ENCODE results near the gene GOPC. TPM values are rescaled to one million over a fixed set of nuclear protein-coding genes. Genes with fewer than 3 reads are reported as not detected.

Gene GOPC
- total RNA-seq, 2 donors from 2014 or later, result 25.1 to 37.2 TPM

- DNase-seq (no peak), ATAC-seq (no peak)
- intact Hi-C loops (cut with DNase I, micrococcal nuclease), result loop anchor here (5.0 to 10.0 kb wide), 3 partner anchors 101 to 208 kb away; no protein-coding TSS in a partner anchor
Observed at GRCh38 chr6:117555262-117555849, 47.0 kb downstream of the GOPC start.

- no peak for ATAC-seq
- no peak for DNase-seq
- intact Hi-C loops (cut with DNase I, micrococcal nuclease), result loop anchor here in 1 of 2 donors (10.0 kb wide), 1 partner anchor 98 kb away; no protein-coding TSS in a partner anchor
Observed at GRCh38 chr6:117553142-117553541, 49.2 kb downstream of the GOPC start.

- intact Hi-C loops (cut with DNase I, micrococcal nuclease), result loop anchor here in 1 of 2 donors (10.0 kb wide), 1 partner anchor 98 kb away; no protein-coding TSS in a partner anchor
- ATAC-seq (no peak), DNase-seq (no peak)
Observed at GRCh38 chr6:117552618-117553017, 49.7 kb downstream of the GOPC start.

DNA sequence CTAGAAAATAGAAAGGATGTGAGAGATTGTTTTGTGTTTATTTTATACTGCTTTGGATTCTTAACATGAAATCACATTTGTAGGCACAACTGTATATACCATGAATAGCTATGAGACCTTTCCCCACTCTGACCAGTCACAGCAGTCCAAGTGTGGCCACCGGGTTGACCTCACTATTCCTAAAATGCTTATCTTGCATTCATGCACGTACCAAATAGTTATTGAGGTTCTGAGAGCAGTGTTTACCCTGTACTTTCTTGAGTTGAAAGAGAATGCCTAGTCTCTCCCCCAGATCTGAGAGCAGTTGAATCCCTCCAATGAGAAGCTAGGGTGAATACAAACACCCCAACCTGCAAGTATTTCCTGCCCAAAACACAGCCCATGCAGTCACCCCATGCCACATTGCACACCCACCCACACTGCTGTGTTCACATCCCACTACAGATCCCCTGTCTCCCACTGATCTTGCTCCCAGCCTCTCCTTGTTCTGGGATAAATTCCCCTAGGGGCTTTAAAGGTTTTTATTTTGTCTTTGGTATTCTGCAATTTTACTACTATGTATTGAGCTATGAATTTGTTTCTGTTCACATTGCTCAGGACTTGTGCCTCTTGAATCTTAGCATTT is 51.6 kb downstream of the GOPC start:
- no peak for ATAC-seq
- DNase-seq, result no peak
- intact Hi-C loops (cut with DNase I, micrococcal nuclease), result loop anchor here in 1 of 2 donors (10.0 kb wide), 1 partner anchor 96 kb away; no protein-coding TSS in a partner anchor

DNA sequence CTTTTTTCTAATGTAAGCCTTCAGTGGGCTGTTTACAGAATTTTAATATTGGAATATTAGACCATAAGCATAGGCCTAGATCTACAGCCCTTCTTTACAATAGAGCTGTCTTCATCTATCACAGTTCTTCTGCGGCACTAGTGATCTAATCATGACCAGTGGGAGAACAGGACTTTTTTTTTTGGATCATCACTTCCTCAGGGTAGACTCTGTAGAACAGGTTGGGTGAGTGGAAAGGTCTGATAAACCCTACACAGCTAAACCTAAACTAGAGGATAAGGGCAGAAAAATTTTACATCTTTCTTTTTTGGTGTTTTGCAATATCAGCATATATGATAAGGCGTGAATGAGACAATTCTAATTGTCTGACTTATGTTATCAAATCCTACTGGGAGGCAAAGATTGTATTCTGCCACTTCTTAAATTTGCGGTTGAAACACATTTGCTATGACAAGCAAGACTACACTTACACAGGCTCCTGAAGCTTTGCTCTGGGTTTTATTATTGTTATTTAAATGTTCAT is 52.2 kb downstream of the GOPC start:
- no peak for DNase-seq
- ATAC-seq, result no peak
- intact Hi-C loops (cut with DNase I, micrococcal nuclease), result loop anchor here in 1 of 2 donors (10.0 kb wide), 1 partner anchor 95 kb away; no protein-coding TSS in a partner anchor

DNA sequence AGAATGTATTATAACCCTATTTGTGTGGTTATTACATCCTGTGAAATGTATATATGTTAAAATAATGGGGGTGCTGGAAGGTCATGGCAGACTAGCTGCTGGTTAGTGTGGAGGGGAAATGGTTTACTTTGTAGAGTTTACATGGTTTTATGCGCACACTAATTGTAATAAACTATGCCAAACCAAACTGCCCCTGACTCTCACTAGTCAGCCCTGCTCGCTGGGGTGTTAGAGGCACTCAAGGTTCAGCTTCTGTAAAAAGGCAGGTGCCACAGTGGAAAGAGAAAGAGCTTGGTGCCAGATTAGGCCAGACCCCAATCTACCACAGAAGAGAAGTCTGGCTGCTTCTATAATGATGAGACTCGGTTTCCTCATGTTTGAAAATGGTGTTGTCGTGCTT is 52.7 kb downstream of the GOPC start:
- DNase-seq, result no peak
- ATAC-seq, result peak; percentile 16
- intact Hi-C loops (cut with DNase I, micrococcal nuclease), result loop anchor here in 1 of 2 donors (10.0 kb wide), 1 partner anchor 95 kb away; no protein-coding TSS in a partner anchor

DNA sequence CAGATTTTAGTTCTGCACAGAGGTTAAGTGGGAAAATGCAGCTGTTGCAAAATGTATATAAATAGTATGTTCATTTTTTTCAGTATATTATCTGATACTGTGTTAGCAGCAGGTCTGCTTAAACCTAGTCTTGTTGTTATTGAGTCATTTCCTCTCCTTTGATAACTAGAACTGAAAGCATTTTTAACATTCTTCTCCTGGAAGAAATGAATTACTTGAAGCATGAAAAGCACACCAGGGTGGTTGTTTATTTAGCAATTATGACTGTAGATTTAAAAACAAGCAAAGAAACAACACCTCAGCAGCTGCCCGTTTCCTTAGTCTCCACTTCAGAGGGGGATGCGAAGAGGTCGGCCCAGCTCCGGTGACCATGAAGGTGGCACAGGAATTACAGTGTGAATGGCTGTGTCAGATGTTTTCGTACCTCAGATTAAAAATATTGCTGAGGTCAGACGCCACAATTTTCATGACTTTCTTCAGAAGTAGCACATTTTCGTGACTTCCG is 53.5 kb downstream of the GOPC start:
- DNase-seq, result no peak
- no peak for ATAC-seq
- intact Hi-C loops (cut with DNase I, micrococcal nuclease), result no loop called here

DNA sequence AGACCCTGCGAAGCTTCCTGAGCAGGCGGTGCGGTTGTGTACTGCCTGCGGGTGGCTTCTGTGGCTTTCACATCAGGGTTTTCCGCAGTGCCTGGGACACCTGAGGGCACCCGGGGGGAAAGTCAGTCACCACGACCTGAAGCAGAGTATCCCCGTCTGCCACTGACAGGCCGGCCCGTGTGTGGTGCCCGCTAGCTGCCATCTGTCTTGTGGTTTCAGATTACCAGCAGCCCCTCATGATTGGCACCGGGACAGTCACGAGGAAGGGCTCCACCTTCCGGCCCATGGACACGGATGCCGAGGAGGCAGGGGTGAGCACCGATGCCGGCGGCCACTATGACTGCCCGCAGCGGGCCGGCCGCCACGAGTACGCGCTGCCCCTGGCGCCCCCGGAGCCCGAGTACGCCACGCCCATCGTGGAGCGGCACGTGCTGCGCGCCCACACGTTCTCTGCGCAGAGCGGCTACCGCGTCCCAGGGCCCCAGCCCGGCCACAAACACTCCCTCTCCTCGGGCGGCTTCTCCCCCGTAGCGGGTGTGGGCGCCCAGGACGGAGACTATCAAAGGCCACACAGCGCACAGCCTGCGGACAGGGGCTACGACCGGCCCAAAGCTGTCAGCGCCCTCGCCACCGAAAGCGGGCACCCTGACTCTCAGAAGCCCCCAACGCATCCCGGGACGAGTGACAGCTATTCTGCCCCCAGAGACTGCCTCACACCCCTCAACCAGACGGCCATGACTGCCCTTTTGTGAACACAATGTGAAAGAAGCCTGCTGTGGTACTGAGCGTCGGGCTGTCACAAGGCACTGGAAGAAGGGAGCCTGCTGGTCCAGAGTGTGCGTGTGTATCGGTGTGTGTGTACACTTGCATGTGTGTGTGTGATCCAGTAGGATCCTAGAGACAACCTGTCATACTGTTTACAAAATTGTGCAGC is 54.4 kb downstream of the GOPC start:
- ATAC-seq (peak; percentile 31), DNase-seq (peak; percentile 35 to 55)
- intact Hi-C loops (cut with DNase I, micrococcal nuclease), result no loop called here

GRCh38 chr6:117546674-117547073 is 55.6 kb downstream of the GOPC start:
- DNase-seq, result no peak
- no peak for ATAC-seq
- intact Hi-C loops (cut with DNase I, micrococcal nuclease), result no loop called here

DNA sequence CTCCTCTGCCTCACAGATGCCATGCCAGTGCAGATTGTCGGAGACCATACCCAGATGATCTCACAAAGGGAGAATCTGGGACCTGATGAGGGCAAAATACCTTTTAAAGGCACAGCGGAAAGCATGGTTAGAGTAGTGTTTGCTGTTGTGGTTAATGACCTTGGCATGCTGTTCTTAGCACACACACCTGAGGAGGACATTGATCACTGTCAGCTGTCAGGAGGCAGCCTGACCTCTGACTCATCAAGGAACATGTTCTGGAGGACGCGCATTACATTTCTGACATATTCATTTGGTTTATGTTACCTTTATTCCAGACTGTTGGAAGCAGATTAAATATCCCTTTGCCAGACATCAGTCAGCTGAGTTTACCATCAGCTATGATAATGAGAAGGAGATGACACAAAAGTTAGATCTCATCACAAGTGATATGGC is 57.1 kb downstream of the GOPC start:
- no peak for ATAC-seq
- DNase-seq, result no peak
- intact Hi-C loops (cut with DNase I, micrococcal nuclease), result no loop called here

DNA sequence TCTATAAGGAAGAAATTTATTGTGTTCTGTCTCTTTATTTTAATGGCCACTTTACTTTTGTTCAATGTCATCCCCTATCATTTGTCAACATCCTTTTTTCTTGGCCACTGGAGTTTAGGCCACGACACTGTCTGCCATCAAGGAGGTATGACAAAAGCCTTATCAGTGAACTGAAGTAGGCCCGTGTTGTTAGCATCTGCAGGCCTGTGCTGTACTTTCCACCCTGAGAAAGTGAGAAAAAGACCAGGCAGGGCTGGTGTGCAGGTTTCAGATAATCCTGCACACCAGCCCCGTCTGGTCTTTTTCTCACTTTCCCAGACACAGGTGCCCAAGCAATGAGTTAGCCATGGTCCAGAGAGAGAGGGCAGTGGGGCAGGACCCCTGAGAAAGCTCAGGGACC is 57.6 kb downstream of the GOPC start:
- no peak for DNase-seq
- intact Hi-C loops (cut with DNase I, micrococcal nuclease), result loop anchor here in 1 of 2 donors (5.0 kb wide), 1 partner anchor 87 kb away; no protein-coding TSS in a partner anchor
- ATAC-seq, result no peak

DNA sequence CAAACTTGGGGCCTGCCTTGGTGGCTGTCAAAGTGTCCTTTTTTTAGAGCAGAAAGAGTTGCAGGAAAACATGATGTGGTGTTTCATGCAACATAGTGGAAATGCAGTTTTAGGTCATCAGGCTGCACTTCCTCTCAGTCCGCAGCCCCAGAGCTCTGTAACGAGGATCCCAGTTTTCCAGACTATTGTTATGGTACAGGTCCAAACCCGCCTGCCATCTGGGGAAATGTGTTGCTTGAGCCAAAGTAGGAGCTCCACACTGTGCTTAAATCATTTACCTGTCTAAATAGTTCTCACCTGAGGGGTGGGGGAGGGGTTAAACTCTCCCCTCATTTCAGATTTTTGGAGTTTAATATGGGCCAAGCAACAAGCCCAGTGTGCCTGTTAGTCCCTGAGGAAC is 59.8 kb downstream of the GOPC start:
- ATAC-seq (no peak), DNase-seq (no peak)
- intact Hi-C loops (cut with DNase I, micrococcal nuclease), result loop anchor here in 1 of 2 donors (5.0 kb wide), 1 partner anchor 85 kb away; no protein-coding TSS in a partner anchor

- intact Hi-C loops (cut with DNase I, micrococcal nuclease), result loop anchor here in 1 of 2 donors (5.0 kb wide), 1 partner anchor 83 kb away; no protein-coding TSS in a partner anchor
- no peak for ATAC-seq
- DNase-seq, result no peak
Observed at GRCh38 chr6:117540670-117541069, 61.6 kb downstream of the GOPC start.

DNA sequence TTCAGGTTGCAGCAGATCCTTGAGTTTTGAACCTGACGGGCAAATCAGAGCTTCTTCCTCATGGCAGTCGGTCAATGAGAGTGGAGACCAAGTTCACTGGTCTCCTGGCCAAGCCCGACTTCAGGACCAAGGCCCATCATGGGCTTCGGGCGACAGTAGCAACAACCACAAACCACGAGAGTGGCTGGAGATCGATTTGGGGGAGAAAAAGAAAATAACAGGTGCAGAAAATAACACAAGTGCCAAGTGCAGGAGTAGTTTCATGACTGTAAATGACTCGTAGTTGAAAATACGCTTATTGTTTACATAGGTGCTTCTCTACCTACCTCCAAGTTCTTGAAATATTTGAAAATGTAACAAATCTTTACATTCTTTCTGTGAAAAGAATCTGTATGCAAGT is 63.7 kb downstream of the GOPC start:
- DNase-seq (no peak), ATAC-seq (no peak)
- intact Hi-C loops (cut with DNase I, micrococcal nuclease), result no loop called here

DNA sequence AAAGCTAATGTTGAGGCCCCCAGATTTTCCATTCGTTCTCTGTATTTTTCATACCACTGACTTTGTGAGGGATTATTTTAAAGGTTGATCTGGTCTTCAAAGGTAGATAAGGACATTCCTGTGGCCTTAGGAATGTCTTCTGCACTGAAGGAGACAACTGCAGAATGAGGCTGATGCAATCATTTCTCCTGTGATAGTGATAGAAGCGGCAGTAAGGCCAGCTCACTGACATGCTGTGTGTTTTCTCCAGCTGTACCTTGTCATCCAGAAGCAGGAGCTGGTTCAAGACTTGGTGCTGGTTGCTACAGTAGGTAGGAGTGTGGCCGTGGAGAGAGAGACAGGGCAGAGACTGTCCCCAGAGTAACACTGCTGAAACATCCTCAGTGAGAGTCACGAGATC is 66.0 kb downstream of the GOPC start:
- intact Hi-C loops (cut with DNase I, micrococcal nuclease), result no loop called here
- ATAC-seq, result no peak
- no peak for DNase-seq

DNA sequence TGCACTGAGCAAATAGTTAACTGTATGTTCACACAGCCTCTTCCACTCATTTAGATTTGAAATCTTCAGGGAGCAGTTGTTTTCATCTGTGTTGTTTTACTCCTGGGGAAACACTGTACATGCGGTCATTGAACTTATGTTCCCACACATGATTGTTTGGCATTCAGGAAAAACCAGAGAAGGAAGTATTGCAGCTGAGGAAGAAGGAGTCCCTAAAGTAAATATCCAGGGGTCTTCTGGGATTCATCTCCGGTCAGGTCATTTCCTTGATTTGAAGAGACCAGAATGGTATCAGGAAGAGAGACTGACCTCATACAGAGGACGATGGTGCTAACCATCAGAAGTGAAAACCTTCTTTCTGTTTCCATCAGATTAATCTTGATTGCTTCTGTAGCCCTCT is 67.3 kb downstream of the GOPC start:
- ATAC-seq (no peak), DNase-seq (no peak)
- intact Hi-C loops (cut with DNase I, micrococcal nuclease), result no loop called here

DNA sequence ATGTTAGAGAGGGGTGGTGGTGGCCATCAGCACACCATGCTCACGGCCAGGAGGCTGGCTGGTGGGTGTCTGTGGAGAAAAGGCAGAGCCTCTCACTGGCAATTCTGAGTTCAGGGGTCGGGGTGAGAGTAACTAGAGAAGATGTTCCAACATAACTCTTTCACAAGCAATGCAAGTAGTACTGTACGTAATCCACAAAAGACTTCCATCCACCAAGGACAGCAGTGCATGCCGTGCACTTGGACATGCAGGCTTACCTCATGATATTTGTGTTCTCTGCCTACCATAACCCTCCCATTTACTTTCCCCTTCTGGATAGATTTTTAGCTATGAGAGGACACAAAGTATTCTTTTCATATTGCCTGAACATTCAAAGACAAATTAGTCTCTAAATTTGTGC is 68.5 kb downstream of the GOPC start:
- intact Hi-C loops (cut with DNase I, micrococcal nuclease), result no loop called here
- ATAC-seq (no peak), DNase-seq (no peak)

DNA sequence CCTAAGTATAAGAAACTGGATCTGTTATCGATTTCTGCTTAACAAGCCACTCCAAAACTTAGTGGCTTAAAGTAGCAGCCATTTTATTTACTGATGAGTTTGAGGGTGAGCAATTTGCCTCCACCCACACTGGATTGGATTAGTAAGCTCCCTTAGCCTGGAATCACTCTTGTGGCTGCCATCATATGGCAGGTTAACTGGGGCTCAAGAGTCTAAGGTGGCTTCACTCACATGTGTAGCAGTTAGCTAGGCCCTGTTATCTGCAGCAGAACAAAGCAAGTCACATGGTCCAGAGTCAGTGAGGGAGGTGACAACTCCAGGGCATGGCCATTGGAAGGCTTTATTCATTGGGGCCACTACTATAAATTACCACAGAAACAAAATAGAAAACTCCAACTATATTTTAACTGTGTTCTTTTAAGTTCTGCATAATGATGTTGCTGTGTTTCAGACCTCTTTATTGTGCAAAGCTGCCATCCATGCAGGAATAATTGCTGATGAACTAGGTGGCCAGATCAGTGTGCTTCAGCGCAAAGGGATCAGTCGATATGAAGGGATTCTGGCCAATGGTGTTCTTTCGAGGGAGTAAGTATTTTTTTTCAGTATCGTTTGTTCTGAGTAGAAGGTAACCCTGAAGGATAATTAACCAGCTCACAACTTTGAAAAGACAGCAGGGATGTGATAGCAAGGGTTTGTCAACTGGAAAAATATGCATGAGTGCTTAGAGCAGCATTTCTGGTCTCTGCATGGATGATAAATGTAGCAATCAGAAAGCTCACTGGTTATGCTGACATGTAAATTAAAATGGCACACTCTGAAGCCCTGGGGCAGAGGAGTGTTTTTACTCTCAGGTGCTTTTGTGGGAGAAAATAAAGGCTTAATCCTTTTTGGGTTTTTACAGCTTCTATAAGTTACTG is 70.2 kb downstream of the GOPC start:
- ATAC-seq, result no peak
- intact Hi-C loops (cut with DNase I, micrococcal nuclease), result no loop called here
- no peak for DNase-seq
